Astrocyte of the spinal cord (primary cell): ENCODE measurements around the gene C4orf50.

Source experiments
- DNase-seq: peaks from one replicate; pipeline ENCODE4 v3.0.0; 2011; ENCODE audit warnings: low read depth, low spot score
- H3K4me3 ChIP-seq: 2 replicates; pipeline ENCODE4 v1.5.1; 2011; ENCODE audit warnings: low read depth, mild to moderate bottlenecking, low read length, moderate library complexity
- CTCF ChIP-seq: IDR thresholded peaks from 2 replicates; pipeline ENCODE4 v1.5.1; 2012; ENCODE audit warnings: low read depth, mild to moderate bottlenecking, low read length, inconsistent platforms
- in situ Hi-C: cut with HindIII; loops from 2 replicates; pipeline ENCODE4 v1.10.0; 2017; ENCODE audit warnings: low sequenced_read_pairs

C4orf50 gene

GRCh38 chr4:5922556-5922955 lies 95.7 kb downstream of the C4orf50 start:
- H3K4me3 ChIP-seq, result no peak overlapping the region
- in situ Hi-C loops, result no loop called here
- no peak for DNase-seq
- no peak for TF ChIP-seq CTCF

GRCh38 chr4:5921981-5922380 lies 96.2 kb downstream of the C4orf50 start:
- H3K4me3 ChIP-seq, result no peak overlapping the region
- in situ Hi-C loops, result no loop called here
- no peak for TF ChIP-seq CTCF
- DNase-seq, result no peak

GRCh38 chr4:5921101-5921980 lies 96.9 kb downstream of the C4orf50 start:
- H3K4me3 ChIP-seq, result no peak overlapping the region
- no peak for TF ChIP-seq CTCF
- DNase-seq, result no peak
- in situ Hi-C loops, result no loop called here

GRCh38 chr4:5919571-5919970 lies 98.7 kb downstream of the C4orf50 start:
- in situ Hi-C loops, result no loop called here
- no peak for DNase-seq
- no peak overlapping the region for H3K4me3 ChIP-seq
- TF ChIP-seq CTCF, result no peak

- in situ Hi-C loops, result no loop called here
- no peak for TF ChIP-seq CTCF
These were observed 99.2 kb downstream of the C4orf50 start for GRCh38 chr4:5919044-5919443.

GRCh38 chr4:5918331-5918985 lies 99.8 kb downstream of the C4orf50 start:
- DNase-seq, result no peak
- in situ Hi-C loops, result no loop called here
- H3K4me3 ChIP-seq, result no peak overlapping the region
- no peak for TF ChIP-seq CTCF

More at GRCh38 chr4:5919044-5919443, 99.2 kb downstream of the C4orf50 start:
- no peak for DNase-seq
- no peak overlapping the region for H3K4me3 ChIP-seq
